ENCODE results near the gene SHISA6.

DNA sequence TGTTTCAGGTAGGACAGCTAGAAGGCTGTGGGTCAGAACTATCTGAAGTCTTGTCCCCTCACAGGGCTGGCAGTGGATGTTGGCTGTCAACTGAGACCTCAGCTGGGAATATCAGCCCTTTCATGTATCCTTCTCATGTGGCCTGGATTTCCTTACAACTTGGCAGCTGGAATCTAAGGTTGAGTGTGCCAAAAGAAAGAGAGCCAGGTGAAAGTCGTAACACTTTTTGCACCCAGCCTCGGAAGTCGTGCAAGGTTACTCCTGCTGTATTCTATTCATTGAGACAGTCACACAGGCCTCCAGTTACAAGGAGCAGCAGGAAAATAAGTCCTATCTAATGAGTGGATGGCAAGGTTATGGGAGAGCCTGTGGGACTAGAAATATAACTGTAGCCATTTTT lies 304.7 kb downstream of the SHISA6 start:
- TF ChIP-seq, protein P1, sequence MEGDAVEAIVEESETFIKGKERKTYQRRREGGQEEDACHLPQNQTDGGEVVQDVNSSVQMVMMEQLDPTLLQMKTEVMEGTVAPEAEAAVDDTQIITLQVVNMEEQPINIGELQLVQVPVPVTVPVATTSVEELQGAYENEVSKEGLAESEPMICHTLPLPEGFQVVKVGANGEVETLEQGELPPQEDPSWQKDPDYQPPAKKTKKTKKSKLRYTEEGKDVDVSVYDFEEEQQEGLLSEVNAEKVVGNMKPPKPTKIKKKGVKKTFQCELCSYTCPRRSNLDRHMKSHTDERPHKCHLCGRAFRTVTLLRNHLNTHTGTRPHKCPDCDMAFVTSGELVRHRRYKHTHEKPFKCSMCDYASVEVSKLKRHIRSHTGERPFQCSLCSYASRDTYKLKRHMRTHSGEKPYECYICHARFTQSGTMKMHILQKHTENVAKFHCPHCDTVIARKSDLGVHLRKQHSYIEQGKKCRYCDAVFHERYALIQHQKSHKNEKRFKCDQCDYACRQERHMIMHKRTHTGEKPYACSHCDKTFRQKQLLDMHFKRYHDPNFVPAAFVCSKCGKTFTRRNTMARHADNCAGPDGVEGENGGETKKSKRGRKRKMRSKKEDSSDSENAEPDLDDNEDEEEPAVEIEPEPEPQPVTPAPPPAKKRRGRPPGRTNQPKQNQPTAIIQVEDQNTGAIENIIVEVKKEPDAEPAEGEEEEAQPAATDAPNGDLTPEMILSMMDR (IDR thresholded peaks at IDR 0.05) = no peak
- TF ChIP-seq EZH2 (IDR thresholded peaks at IDR 0.05; ENCODE audit: borderline replicate concordance, insufficient read depth, low read depth, low read length, poor library complexity, severe bottlenecking) = no peak

All from B cell (primary cell).